ENCODE measurements around the gene RREB1.

Gene RREB1

DNA sequence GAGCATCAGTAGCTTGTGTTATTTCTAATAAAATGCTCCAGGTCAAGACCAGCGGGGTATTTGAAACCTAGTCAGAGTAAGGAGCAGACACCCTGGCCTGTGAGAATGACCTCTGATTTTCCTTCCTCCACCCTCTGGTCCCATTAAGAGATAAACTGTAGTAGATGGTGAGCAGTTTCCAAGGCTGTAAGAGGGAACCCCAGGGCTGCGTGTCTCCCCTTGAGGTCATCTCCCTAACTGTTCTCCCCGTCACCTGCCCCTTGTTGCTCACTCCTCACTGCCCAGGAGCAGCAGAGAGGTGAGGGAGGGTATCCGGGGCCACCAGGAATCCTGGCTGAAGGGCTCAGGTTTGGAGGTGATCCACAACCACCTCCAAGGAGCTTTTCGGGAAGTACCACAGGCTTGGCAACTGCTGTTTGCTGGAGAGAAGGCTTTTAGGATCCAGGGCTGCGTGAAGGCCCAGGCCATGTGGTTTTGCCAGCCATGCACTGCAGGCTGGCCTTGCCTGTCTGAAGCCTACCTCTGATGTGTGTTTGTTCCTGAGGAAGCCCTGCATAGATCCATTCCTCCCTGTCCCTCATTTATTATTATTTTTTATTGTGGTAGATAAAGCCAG, 62.5 kb downstream of the RREB1 start:
- TF ChIP-seq, protein P1, sequence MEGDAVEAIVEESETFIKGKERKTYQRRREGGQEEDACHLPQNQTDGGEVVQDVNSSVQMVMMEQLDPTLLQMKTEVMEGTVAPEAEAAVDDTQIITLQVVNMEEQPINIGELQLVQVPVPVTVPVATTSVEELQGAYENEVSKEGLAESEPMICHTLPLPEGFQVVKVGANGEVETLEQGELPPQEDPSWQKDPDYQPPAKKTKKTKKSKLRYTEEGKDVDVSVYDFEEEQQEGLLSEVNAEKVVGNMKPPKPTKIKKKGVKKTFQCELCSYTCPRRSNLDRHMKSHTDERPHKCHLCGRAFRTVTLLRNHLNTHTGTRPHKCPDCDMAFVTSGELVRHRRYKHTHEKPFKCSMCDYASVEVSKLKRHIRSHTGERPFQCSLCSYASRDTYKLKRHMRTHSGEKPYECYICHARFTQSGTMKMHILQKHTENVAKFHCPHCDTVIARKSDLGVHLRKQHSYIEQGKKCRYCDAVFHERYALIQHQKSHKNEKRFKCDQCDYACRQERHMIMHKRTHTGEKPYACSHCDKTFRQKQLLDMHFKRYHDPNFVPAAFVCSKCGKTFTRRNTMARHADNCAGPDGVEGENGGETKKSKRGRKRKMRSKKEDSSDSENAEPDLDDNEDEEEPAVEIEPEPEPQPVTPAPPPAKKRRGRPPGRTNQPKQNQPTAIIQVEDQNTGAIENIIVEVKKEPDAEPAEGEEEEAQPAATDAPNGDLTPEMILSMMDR (conservative IDR thresholded peaks at IDR 0.05): no peak
- no peak overlapping the region for H3K27ac ChIP-seq

DNA sequence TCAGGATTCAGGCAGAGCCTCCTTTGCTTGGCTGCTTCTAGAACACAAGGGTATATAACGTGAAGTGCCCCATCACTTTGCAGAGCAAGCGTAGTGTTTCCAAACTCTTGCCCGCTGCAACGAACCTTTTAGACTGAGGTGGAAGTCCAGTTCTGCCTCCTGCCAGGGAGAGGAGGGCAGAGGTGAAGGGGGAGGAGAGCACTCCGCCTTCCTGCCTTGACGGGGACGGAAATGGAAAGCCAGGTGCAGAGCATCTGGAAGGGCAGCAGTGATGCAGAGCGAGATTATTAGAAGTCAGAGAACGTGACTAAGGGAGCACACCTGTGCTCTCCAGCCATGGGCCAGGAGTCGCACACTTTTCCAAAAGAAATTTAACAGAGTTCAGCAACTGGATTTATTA, 63.4 kb downstream of the RREB1 start:
- TF ChIP-seq, protein P1 (conservative IDR thresholded peaks at IDR 0.05): no peak
- no peak overlapping the region for H3K27ac ChIP-seq

DNA sequence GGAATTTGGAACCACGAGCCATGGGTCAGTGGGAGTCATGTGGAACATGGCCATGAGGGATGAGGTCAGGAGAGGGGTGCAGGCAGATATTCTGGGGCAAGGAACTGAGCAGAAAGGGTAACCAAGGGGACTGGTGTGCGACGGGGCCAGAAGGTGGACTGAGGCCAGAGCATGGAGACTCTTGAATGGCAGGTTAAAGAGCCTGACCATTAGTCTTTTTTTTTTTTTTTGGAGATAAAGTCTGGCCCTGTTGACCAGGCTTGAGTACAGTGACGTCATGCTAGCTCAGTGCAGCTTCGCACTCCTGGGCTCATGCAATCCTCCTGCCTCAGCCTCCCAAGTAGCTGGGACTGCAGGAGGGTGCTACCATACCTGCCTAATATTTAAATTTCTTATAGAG, 64.0 kb downstream of the RREB1 start:
- TF ChIP-seq, protein P1 (conservative IDR thresholded peaks at IDR 0.05): no peak

DNA sequence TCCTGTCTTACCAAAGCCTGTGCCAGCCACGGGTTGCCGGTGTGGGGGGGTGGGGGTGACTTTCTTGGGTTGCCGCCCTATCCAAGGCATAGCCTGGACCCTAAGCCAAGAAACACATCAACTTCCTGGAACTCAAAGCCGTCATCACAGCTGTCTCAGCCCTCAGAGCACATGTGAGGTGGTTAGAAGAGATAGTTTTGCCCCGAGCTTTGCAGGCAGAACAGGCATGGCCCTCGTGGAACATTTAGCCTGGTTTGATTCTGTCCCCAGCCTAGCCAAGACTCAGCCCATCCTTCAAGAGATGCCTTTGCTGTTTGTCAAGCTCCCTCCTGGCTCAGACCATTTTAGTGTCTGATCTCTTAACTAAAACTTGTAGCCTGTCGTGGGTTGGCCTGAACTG, 64.9 kb downstream of the RREB1 start:
- TF ChIP-seq, protein P1 (conservative IDR thresholded peaks at IDR 0.05): no peak
- no peak overlapping the region for H3K27ac ChIP-seq

More for the DNA sequence above, 64.0 kb downstream of the RREB1 start:
- H3K27ac ChIP-seq: no peak overlapping the region

DNA sequence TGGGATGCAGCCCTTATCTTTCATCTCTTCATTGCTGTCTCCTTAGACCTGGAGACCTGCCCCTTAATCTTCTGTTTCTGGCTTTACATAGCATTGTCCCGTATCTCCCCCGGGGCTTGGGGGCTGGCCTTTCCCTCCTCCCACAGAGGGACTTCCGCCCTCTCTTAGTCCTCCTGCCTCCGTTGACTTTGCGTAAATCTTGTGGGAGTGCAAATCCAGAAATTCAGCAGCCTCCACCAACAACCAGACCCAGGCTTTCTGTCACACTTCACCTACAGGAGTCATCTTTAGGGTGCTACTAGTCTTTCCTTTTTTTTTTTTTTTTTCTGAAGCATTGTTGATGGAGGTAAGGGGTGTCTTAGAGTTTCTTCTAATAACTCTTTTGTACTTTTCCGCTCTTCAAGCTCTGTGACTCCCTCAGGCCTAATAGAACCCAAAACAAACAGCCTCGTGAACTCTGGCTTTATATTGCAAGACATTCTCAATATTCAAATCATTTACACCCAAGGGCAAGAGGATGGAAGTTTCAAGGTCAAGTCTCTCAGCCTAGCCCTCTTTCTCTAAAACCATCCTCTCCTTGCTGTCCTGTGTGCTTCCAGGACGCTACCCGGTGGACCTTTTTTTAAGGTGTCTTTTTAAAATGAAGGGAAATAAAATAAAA, 66.2 kb downstream of the RREB1 start:
- no peak overlapping the region for H3K27ac ChIP-seq
- TF ChIP-seq, protein P1 (conservative IDR thresholded peaks at IDR 0.05): no peak

DNA sequence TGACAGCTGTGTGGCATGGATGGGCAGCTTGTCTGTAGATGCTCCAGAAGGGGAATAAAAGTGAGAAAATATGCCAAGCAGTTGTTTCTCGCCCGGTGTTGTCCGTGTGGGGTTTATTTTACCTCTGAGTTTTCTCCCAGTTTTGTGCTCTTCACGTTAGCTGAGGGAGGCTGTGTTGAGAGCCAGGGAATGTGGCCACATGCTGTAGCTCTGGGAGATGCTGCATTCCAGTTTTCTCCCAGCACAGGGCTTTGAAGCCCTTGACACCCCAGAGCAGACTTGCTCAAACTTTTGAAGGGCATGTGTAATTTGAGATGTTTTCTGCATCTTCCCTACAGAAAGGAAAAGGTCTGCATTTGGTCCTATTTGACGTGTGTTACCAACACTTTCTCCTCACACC, 67.7 kb downstream of the RREB1 start:
- TF ChIP-seq, protein P1 (conservative IDR thresholded peaks at IDR 0.05): no peak
- no peak overlapping the region for H3K27ac ChIP-seq

DNA sequence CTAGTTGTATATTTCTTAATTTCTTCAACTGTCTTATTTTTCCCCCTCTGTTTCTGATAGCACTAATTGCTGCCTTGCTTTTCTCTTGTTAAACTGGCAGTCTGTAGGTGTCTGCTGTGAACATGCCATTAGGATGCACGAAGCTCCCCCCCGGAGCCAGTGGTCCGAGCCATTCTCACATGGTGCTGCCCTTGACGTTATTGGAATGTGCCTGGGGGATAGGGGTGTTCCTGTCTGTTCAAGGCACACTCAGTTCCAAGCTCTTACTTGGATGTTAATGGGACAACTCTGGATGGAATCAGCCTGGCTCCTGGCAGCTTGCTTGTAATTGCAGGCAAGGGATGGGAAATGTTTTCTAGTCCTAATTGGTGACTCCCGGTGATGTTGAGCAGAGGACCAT, 68.4 kb downstream of the RREB1 start:
- TF ChIP-seq, protein P1 (conservative IDR thresholded peaks at IDR 0.05): no peak

More for the DNA sequence above, 68.4 kb downstream of the RREB1 start:
- H3K27ac ChIP-seq: no peak overlapping the region

Data from VCaP (cell line).